GM12878 (cell line): ENCODE measurements around the gene TPST1. TPM values are rescaled to one million over a fixed set of nuclear protein-coding genes. Genes with fewer than 3 reads are reported as not detected.

Source experiments
- ATAC-seq: fragments of 200-7000 bp; cut with Tn5 transposase; 3 replicates; pipeline ENCODE4 v1.9.1; 2020; ENCODE audit warnings: mild to moderate bottlenecking, moderate library complexity
- BruUV-seq: library from RNA; stranded (reverse); fragments of 400-500 nt; replicated peaks from 2 replicates; lab custom pipeline; 2021; lab: Mats Ljungman, UMichigan
- CTCF ChIA-PET: fragments of 300-600 bp; sonication (Branson Sonifier 250); formaldehyde crosslinking; extraction: SDS; loops from one replicate; lab custom pipeline; 2021; ENCODE audit warnings: inconsistent platforms; lab: Yijun Ruan, JAX
- POLR2A ChIA-PET: fragments of 350-600 bp; formaldehyde crosslinking; extraction: SDS; loops from one replicate; lab custom pipeline; 2021; ENCODE audit warnings: inconsistent platforms; lab: Charles Lee
- RAD21 ChIA-PET: fragments of 300-600 bp; sonication (Branson Sonifier 250); formaldehyde crosslinking; loops from one replicate; lab custom pipeline; 2023; ENCODE audit warnings: antibody characterized with exemption; ENCODE audit not compliant: unreplicated experiment; lab: Charles Lee
- SMC1A ChIA-PET: fragments of 300-600 bp; sonication (Branson Sonifier 250); formaldehyde crosslinking; loops from one replicate; lab custom pipeline; 2023; ENCODE audit not compliant: unreplicated experiment, uncharacterized antibody; lab: Charles Lee
- DNase-seq: peaks from one replicate; pipeline ENCODE4 v3.0.0-alpha.2; 2011; ENCODE audit warnings: low read depth, low spot score
- FAIRE-seq: peaks from 3 replicates; lab custom pipeline; 2011; peaks lifted over from hg19 to GRCh38; lab: Jason Lieb, UNC
- H2AFZ ChIP-seq: 2 replicates; pipeline ENCODE4 v1.6.0; 2011; ENCODE audit warnings: low read depth, low read length, control low read depth; ENCODE audit not compliant: control insufficient read depth
- H3K27ac ChIP-seq: 2 replicates; pipeline ENCODE4 v1.5.1; 2011; ENCODE audit warnings: control low read depth; ENCODE audit not compliant: control insufficient read depth, insufficient read depth
- H3K27me3 ChIP-seq, 2 experiments: replicated peaks in 1 of 2; 2 replicates each; pipeline versions ENCODE4 v1.6.0 to v1.6.1; 2011; ENCODE audit warnings: low read length in 1 of 2; ENCODE audit not compliant: control insufficient read depth in 2 of 2, insufficient read depth in 2 of 2
- H3K36me3 ChIP-seq, 2 experiments: 2 replicates each; pipeline ENCODE4 v1.5.1; 2011; ENCODE audit warnings: low read length in 1 of 2; ENCODE audit not compliant: control insufficient read depth in 2 of 2, insufficient read depth in 2 of 2
- H3K4me1 ChIP-seq: 2 replicates; pipeline ENCODE4 v1.6.1; 2011; ENCODE audit warnings: mild to moderate bottlenecking, low read length, moderate library complexity, mixed read lengths; ENCODE audit not compliant: control insufficient read depth, insufficient read depth
- H3K4me2 ChIP-seq: 2 replicates; pipeline ENCODE4 v1.6.0; 2011; ENCODE audit warnings: control low read depth; ENCODE audit not compliant: control insufficient read depth, insufficient read depth
- H3K4me3 ChIP-seq: fragments of 200-600 bp; sonication (generic); 2 replicates; pipeline ENCODE4 v1.5.1; 2016
- H3K79me2 ChIP-seq: 2 replicates; pipeline ENCODE4 v1.6.0; 2011; ENCODE audit warnings: low read length; ENCODE audit not compliant: control insufficient read depth, insufficient read depth
- H3K9ac ChIP-seq: 2 replicates; pipeline ENCODE4 v1.8.0; 2011; ENCODE audit warnings: low read length, control low read depth, mixed read lengths; ENCODE audit not compliant: control insufficient read depth, insufficient read depth
- H3K9me3 ChIP-seq: replicated peaks from 3 replicates; pipeline ENCODE4 v1.5.1; 2011; ENCODE audit warnings: mild to moderate bottlenecking, low read length; ENCODE audit not compliant: control insufficient read depth, insufficient read depth
- H4K20me1 ChIP-seq: 2 replicates; pipeline ENCODE4 v1.6.0; 2011; ENCODE audit not compliant: control insufficient read depth, insufficient read depth
- CBX5 ChIP-seq: sonication (generic); IDR thresholded peaks from 2 replicates; pipeline ENCODE4 v1.6.1; 2016; ENCODE audit warnings: low read depth, moderate library complexity, mild to moderate bottlenecking, inconsistent platforms
- IRF4 ChIP-seq: IDR thresholded peaks from 2 replicates; pipeline ENCODE4 v1.6.1; 2011; ENCODE audit warnings: low read depth, low read length
- NBN ChIP-seq: fragments of 450-650 bp; IDR thresholded peaks from 2 replicates; pipeline ENCODE4 v1.6.1; 2016
- RELB ChIP-seq: fragments of 450-650 bp; IDR thresholded peaks from 2 replicates; pipeline ENCODE4 v1.6.1; 2017; ENCODE audit warnings: low read depth, mild to moderate bottlenecking, moderate library complexity
- RUNX3 ChIP-seq: IDR thresholded peaks from 2 replicates; pipeline ENCODE4 v1.6.1; 2012; ENCODE audit warnings: low read length, inconsistent platforms
- TARDBP ChIP-seq: IDR thresholded peaks from 2 replicates; pipeline ENCODE4 v1.6.1; 2016; ENCODE audit warnings: borderline replicate concordance
- ZBTB11 ChIP-seq: fragments of 450-650 bp; formaldehyde crosslinking; IDR thresholded peaks from 2 replicates; pipeline ENCODE4 v1.5.0; 2022; ENCODE audit warnings: mild to moderate bottlenecking, missing genetic modification characterization
- WGBS: methylation state at CpG from one replicate; pipeline ENCODE4 v1.1.6; 2016; ENCODE audit warnings: low lambda C conversion rate; ENCODE audit not compliant: insufficient replicate concordance, insufficient coverage; ENCODE audit errors: missing lambda C conversion rate; 5-methylcytosine and 5-hydroxymethylcytosine counted together
- in situ Hi-C: fragments of 300-500 bp; cut with MboI; formaldehyde crosslinking; loops from 9 replicates; pipeline ENCODE4 v1.14.3; 2018; ENCODE audit warnings: mixed read lengths
- intact Hi-C: fragments of 100-400 bp; cut with micrococcal nuclease; formaldehyde crosslinking; loops from one replicate; pipeline ENCODE4 v1.14.2; 2022; ENCODE audit not compliant: unreplicated experiment
- polyA plus RNA-seq, 11 experiments: library from polyadenylated mRNA; depleted of rRNA in 4 of 11; unstranded in 6 of 11; stranded (reverse) in 5 of 11; fragments of >200 nt; fragmentation: Nextera tagmentation in 4 of 11; fragmentation: Illumina TruSeq in 1 of 11; extraction: Ambion mirVana in 4 of 11; extraction: Trizol in 1 of 11; gene quantifications; 1 replicate in 1 of 11; 2 replicates in 10 of 11; pipeline versions ENCODE4 v1.2.1 to v1.2.3, GENCODE V29; 2011 to 2016; ENCODE audit warnings: inconsistent platforms in 2 of 11, missing spikeins in 2 of 11, low read depth in 1 of 11
- total RNA-seq, 4 experiments: library from RNA; depleted of rRNA in 3 of 4; stranded (reverse); fragments of >200 nt in 3 of 4; fragmentation: Illumina TruSeq in 1 of 4; extraction: Trizol in 1 of 4; gene quantifications; 2 replicates each; pipeline versions ENCODE4 v1.2.1 to v1.2.3, GENCODE V29; 2013 to 2021

The TPST1 gene
- total and polyA plus RNA-seq, 10 of the 15 experiments (the other 5 are each of a cell fraction or from before 2014, with no cell fraction given) = 1.1 to 10.6 (median 7.5) TPM

DNA sequence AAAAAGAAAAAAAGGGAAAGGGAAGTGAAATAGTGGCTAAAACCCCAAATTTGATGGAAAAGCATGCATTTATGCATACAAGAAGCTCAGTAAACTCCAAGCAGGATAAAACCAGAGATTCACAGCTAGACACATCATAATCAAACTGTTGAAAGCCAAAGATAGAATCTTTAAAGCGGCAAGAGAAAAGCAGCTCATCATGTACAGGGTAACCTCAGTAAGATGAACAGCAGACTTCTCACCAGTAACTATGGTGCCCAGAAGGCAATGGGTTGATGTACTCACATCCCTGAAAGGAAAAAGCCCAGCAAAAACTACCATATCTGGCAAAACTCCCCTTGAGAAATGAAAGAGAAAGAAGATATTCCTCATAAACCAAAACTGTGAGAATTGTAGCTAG, 60.4 kb downstream of the TPST1 start:
- whole genome bisulfite sequencing = 100% methylated on average over 1 of the region's 1 CpG
- ChIA-PET CTCF (interaction anchor here (1.2 kb wide), 1 partner anchor 13 kb away, joined by 3 read pairs; no protein-coding TSS in a partner anchor), POLR2A (interaction anchor here (0.6 kb wide), 1 partner anchor 82 kb away, joined by 7 read pairs; no protein-coding TSS in a partner anchor), RAD21 (interaction anchor here (0.6 kb wide), 1 partner anchor 61 kb away, joined by 3 read pairs; the partner anchor contains the start of gene TPST1), SMC1A (interaction anchor here (1.7 kb wide), 1 partner anchor 11 kb away, joined by 5 read pairs; no protein-coding TSS in a partner anchor)
- Histone ChIP-seq H3K27ac (no peak overlapping the region), H3K4me1 (no peaks in the 10 kb centered on the region), H3K4me2 (no peak overlapping the region), H3K79me2 (no peaks in the 10 kb centered on the region), H3K4me3 (no peak overlapping the region), H2AFZ (no peak overlapping the region), H3K36me3 (no peaks in the 10 kb centered on the region), H3K27me3 (no peaks in the 10 kb centered on the region), H4K20me1 (no peaks in the 10 kb centered on the region), H3K9ac (no peak overlapping the region), H3K9me3 (peaks cover 8% of the 10 kb centered on the region; the same call in 2 of the 3 replicates)
- ATAC-seq (no peak), FAIRE-seq (no peak), DNase-seq (no peak)
- BruUV-seq = no TSS peak
- TF ChIP-seq CBX5 = peak; percentile 100
- 0 out of 2 replicates have a peak, but pooled peaks have one; percentile 30 for TF ChIP-seq IRF4
- TF ChIP-seq TARDBP = no peak
- 0 out of 2 replicates have a peak, but pooled peaks have one; percentile 20 for TF ChIP-seq NBN
- peak; percentile 38 for TF ChIP-seq RUNX3
- peak; percentile 54; the same call in 1 of the 2 replicates for TF ChIP-seq RELB
- TF ChIP-seq ZBTB11 = no peak
- intact Hi-C loops = no loop called here
- in situ Hi-C loops = no loop called here
